ENCODE data around the gene RTKN2.

DNA sequence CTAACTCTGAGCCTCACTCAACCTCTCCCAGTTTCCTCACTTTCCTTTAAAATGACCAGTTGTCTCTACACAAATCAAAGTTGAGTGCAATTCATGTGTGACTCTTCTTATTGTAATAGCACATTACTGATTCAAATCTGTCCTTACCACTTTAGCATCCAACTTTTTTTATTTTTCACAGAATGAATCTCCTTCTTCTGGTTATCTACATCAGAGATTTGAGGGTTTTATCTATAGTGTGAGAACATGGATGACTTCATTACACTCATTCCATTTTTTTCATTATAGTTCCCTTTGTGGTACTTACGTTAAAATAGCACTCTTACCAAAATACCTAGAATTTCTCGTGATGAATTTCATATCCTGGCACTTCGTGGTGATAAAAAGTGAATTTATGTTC, 43.3 kb downstream of the RTKN2 start:
- TF ChIP-seq, protein P1, sequence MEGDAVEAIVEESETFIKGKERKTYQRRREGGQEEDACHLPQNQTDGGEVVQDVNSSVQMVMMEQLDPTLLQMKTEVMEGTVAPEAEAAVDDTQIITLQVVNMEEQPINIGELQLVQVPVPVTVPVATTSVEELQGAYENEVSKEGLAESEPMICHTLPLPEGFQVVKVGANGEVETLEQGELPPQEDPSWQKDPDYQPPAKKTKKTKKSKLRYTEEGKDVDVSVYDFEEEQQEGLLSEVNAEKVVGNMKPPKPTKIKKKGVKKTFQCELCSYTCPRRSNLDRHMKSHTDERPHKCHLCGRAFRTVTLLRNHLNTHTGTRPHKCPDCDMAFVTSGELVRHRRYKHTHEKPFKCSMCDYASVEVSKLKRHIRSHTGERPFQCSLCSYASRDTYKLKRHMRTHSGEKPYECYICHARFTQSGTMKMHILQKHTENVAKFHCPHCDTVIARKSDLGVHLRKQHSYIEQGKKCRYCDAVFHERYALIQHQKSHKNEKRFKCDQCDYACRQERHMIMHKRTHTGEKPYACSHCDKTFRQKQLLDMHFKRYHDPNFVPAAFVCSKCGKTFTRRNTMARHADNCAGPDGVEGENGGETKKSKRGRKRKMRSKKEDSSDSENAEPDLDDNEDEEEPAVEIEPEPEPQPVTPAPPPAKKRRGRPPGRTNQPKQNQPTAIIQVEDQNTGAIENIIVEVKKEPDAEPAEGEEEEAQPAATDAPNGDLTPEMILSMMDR (IDR thresholded peaks at IDR 0.05; ENCODE audit: low read length), result no peak
- TF ChIP-seq EZH2 (optimal IDR thresholded peaks at IDR 0.05; ENCODE audit: low read depth, low read length), result no peak

All from MM.1S (cell line).